Measurements from ENCODE around the gene WRAP73.

Gene WRAP73

DNA sequence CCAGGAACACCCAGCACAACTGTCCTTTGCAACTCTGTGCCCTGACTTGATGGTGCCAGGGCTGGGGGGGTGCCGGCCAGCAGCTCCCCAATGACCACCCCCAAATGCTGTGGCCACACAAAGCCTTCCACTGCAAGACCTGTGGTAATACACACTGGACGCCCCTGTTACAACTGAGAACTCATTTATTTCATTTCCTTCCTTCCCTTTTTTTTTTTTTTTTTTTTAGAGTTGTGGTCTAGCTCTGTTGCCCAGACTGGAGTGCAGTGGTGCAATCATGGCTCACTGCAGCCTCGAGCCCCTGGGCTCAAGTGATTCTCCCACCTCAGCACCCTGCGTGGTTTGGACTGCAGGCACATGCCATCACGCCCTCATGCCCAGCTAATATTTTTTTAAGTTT is 27.6 kb upstream of the WRAP73 start:
- Histone ChIP-seq H3K36me3 (no peaks in the 10 kb centered on the region), H3K9me3 (no peaks in the 10 kb centered on the region), H3K27ac (no peak overlapping the region), H3K4me3 (no peak overlapping the region), H3K27me3 (peaks cover 0 to 49% of the 10 kb centered on the region in 2 donors), H3K4me1 (no peaks in the 10 kb centered on the region)
- intact Hi-C loops (cut with DNase I; ENCODE audit: low total_unique reads), result no loop called here
- DNase-seq, result no peak
- TF ChIP-seq, protein P1, sequence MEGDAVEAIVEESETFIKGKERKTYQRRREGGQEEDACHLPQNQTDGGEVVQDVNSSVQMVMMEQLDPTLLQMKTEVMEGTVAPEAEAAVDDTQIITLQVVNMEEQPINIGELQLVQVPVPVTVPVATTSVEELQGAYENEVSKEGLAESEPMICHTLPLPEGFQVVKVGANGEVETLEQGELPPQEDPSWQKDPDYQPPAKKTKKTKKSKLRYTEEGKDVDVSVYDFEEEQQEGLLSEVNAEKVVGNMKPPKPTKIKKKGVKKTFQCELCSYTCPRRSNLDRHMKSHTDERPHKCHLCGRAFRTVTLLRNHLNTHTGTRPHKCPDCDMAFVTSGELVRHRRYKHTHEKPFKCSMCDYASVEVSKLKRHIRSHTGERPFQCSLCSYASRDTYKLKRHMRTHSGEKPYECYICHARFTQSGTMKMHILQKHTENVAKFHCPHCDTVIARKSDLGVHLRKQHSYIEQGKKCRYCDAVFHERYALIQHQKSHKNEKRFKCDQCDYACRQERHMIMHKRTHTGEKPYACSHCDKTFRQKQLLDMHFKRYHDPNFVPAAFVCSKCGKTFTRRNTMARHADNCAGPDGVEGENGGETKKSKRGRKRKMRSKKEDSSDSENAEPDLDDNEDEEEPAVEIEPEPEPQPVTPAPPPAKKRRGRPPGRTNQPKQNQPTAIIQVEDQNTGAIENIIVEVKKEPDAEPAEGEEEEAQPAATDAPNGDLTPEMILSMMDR (IDR thresholded peaks at IDR 0.05), result no peak

DNA sequence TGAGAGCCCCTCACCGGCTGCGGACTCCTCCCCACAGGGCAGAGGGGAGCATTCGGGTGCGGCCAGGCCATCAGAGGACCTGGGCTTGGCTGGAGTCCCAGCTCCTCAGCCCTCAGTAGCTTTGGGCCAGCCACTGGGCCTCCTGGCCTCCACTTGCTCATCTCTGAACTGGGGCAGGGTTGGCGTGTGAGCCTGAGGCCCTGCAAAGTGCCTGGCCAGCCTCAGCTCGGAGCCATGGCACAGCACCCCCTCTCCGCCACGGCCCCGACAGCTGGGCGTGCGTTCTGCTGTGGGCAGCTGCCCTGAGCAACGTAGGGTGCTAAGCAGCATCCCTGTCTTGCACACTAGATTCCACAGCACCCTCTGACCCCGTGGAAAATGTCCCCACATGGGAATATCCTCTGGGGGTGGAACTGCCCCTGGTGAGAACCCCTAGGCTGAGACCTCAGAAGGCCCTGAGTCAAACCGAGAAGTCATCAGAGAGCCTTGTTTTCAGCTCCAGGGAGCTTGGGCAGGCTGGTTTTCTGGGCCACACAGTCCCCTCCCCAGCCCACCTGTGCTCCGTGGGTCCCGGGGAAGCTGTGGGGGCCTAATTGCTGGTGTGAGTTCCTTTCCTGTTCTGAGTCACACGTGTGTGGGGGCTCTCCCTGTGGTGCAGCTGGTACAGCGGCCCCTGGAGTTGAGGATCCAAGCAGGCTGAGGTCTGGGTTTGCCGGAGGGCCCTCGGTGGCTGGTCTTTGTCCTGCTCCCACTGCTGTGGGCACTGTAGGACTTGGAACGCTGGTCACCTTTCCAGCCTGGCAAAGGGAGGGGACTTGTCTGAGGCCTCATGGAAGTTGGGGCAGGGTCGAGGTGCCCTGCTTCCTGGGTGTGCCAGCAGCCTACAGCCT is 26.9 kb upstream of the WRAP73 start:
- Histone ChIP-seq H3K4me1 (no peaks in the 10 kb centered on the region), H3K4me3 (no peak overlapping the region), H3K36me3 (no peaks in the 10 kb centered on the region), H3K27ac (no peak overlapping the region), H3K9me3 (no peaks in the 10 kb centered on the region), H3K27me3 (peaks cover 0 to 56% of the 10 kb centered on the region in 2 donors)
- intact Hi-C loops (cut with DNase I; ENCODE audit: low total_unique reads), result no loop called here
- TF ChIP-seq, protein P1 (IDR thresholded peaks at IDR 0.05), result no peak
- no peak for DNase-seq

DNA sequence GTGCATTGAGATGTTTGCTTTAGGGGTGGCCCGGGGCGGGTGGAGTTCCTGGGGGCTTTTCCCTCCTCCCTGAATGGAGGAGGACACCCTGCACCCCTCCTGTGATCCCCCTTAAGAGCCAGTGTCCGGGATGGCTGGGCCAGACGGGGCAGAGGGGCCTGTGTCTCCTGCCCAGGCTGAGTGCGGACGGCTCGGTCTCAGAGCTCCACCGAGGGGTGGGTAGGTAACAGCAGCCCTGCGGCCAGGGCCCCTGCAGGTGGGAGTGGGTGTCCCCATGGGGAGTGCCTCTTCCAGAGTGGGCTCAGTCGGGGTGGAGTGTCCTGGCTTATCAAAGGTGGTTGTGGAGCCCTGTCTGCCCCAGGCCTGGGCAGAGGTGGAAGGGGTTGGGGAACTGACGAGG is 25.5 kb upstream of the WRAP73 start:
- no peaks in the 10 kb centered on the region for H3K4me1 ChIP-seq
- intact Hi-C loops (cut with DNase I; ENCODE audit: low total_unique reads), result no loop called here
- no peak overlapping the region for H3K27ac ChIP-seq
- no peaks in the 10 kb centered on the region for H3K9me3 ChIP-seq
- TF ChIP-seq, protein P1 (IDR thresholded peaks at IDR 0.05), result no peak
- peaks cover 0 to 59% of the 10 kb centered on the region in 2 donors for H3K27me3 ChIP-seq
- no peak overlapping the region for H3K4me3 ChIP-seq
- no peaks in the 10 kb centered on the region for H3K36me3 ChIP-seq
- DNase-seq, result no peak

DNA sequence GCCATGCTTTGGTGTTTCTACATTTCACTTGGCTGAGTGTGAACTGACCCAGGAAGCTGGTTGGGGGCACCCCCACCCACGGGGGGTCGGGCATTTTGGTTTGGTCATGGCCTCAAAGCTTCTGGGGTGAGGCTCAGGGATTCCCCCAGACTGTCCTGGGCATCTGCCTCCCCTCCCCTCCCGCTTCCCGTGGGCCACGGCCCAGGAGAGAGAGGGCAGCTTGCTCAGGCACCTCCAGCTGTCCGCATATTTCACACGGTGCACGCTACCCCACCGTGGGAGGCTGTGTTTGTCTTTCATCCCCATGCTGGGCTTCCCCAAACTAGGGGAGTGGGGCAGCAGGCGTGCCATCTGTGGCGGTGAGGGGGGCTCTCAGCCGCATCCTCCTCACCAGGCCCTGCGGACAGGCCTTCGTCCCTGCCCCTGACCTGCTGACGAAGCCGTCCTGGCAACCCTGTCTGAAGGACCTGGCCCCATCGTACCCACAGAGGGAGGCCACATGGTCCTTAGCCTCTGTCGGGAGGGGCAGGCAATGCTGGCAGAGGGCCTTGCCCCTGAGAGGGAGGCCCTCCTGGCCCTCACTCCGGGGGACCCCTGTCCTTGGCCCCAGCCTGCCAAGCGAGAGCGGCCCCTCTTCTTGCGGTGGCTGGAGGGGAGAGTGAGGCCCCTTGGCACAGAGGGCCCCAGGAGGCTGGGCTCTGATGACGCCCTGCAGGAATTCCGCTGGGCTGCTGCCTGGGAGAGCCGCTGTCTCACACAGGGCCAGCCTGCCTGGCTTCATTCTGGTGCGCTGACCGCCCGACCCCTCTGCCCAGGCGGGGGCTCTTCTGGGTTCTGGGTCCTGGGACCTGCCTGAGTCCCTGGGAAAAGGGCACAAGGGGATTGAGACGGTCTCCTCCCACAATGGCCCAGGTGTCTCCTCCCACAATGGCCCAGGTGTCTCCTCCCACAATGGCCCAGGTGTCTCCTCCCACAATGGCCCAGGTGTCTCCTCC is 24.5 kb upstream of the WRAP73 start:
- no peaks in the 10 kb centered on the region for H3K9me3 ChIP-seq
- H3K36me3 ChIP-seq, result no peaks in the 10 kb centered on the region
- DNase-seq, result no peak
- intact Hi-C loops (cut with DNase I; ENCODE audit: low total_unique reads), result no loop called here
- peaks cover 0 to under 1% (median 0%) of the 10 kb centered on the region in 4 donors for H3K4me1 ChIP-seq
- no peak overlapping the region for H3K27ac ChIP-seq
- TF ChIP-seq, protein P1 (IDR thresholded peaks at IDR 0.05), result no peak
- no peak overlapping the region for H3K4me3 ChIP-seq
- H3K27me3 ChIP-seq, result peaks cover 0 to 65% of the 10 kb centered on the region in 2 donors

DNA sequence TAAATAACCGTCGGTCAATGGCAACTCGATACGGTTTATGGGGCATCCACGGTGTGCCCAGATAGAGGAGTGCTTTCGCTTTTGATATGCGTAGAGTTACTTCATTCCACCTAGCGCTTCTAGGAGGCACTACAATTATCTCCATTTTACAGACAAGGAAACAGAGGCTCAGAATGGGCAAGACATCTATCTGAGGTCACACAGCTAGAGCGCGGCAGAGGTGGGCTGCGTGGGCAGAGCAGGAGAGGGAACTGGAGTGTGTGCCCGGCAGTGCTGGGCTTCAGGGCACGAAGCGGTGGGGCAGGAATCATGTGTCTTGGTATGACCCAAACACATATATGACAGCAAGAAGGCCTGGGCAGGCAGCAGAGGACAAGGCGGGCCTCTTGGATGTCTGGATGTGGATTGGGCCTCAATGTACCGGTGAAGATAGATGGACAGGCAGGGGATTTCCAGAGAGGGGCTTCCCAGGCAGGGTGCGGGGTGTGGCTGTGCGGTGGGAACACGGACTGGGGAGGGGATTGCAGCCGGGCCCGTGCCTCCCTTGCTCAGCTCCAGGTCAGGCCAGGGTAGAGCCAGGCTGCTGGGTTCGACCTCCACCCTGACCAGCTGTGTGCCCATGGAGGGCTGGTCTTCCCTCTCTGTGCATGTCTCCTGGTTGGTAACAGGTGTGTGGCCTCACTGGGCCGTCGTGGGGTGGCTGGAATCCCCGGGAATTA is 23.6 kb upstream of the WRAP73 start:
- Histone ChIP-seq H3K4me3 (no peak overlapping the region), H3K36me3 (no peaks in the 10 kb centered on the region), H3K9me3 (no peaks in the 10 kb centered on the region), H3K27ac (no peak overlapping the region), H3K4me1 (peaks cover 0 to 9% (median 0%) of the 10 kb centered on the region in 4 donors), H3K27me3 (peaks cover 0 to 66% of the 10 kb centered on the region in 2 donors)
- TF ChIP-seq, protein P1 (IDR thresholded peaks at IDR 0.05), result no peak
- intact Hi-C loops (cut with DNase I; ENCODE audit: low total_unique reads), result no loop called here
- DNase-seq, result no peak
